GM19351 (cell line): ENCODE results near the gene SEC24D.
"Not testable (repeated sequence)": the region's sequence is repeated elsewhere in the genome, so short reads cannot be mapped to it uniquely, and the experiment has no call there.

Source experiments
- ATAC-seq: cut with Tn5 transposase; IDR thresholded peaks from one replicate; pipeline ENCODE4 v1.9.1; 2021; ENCODE audit warnings: mild to moderate bottlenecking, moderate library complexity; ENCODE audit not compliant: unreplicated experiment

SEC24D gene

GRCh38 chr4:118814058-118814457 lies 21.9 kb downstream of the SEC24D start:
- ATAC-seq: no peak

- ATAC-seq: no peak
These were observed 22.4 kb downstream of the SEC24D start for GRCh38 chr4:118813561-118813960.

GRCh38 chr4:118811832-118812231 lies 24.1 kb downstream of the SEC24D start:
- ATAC-seq: no peak

- ATAC-seq: no peak
These were observed 24.7 kb downstream of the SEC24D start for GRCh38 chr4:118810991-118811764.

- ATAC-seq: no peak
These were observed 28.3 kb downstream of the SEC24D start for GRCh38 chr4:118807659-118808058.

GRCh38 chr4:118803253-118803652 lies 32.7 kb downstream of the SEC24D start:
- ATAC-seq: no peak

GRCh38 chr4:118801895-118802575 lies 33.9 kb downstream of the SEC24D start:
- no peak for ATAC-seq

- ATAC-seq: no peak
These were observed 36.5 kb downstream of the SEC24D start for GRCh38 chr4:118799231-118799942.

- ATAC-seq: no peak
These were observed 37.3 kb downstream of the SEC24D start for GRCh38 chr4:118798658-118799057.

GRCh38 chr4:118797558-118798142 lies 38.3 kb downstream of the SEC24D start:
- ATAC-seq: no peak

- not testable (repeated sequence) for ATAC-seq
These were observed 44.1 kb downstream of the SEC24D start for GRCh38 chr4:118791690-118792446.

GRCh38 chr4:118790544-118790943 lies 45.4 kb downstream of the SEC24D start:
- ATAC-seq: no peak

- ATAC-seq: no peak
These were observed 47.0 kb downstream of the SEC24D start for GRCh38 chr4:118788911-118789310.

GRCh38 chr4:118787844-118788380 lies 48.0 kb downstream of the SEC24D start:
- no peak for ATAC-seq

GRCh38 chr4:118784776-118785175 lies 51.1 kb downstream of the SEC24D start:
- ATAC-seq: no peak

- no peak for ATAC-seq
These were observed 52.0 kb downstream of the SEC24D start for GRCh38 chr4:118783887-118784286.

- ATAC-seq: not testable (repeated sequence)
These were observed 53.0 kb downstream of the SEC24D start for GRCh38 chr4:118782886-118783285.

GRCh38 chr4:118777649-118778048 lies 58.3 kb downstream of the SEC24D start:
- ATAC-seq: not testable (repeated sequence)

GRCh38 chr4:118776955-118777640 lies 58.8 kb downstream of the SEC24D start:
- not testable (repeated sequence) for ATAC-seq
